Stimulated activated CD8-positive, alpha-beta memory T cell treated with anti-CD3 and anti-CD28 coated beads, Interleukin-4, amount 100 ng/mL, for 24 hours (primary cell): ENCODE results near the gene AGAP5.
A peak's percentile ranks its signal among the peaks of the same experiment; 100 is the strongest.

Experiments used
- DNase-seq: peaks from one replicate; pipeline ENCODE4 v3.0.0-alpha.2; 2020; ENCODE audit warnings: low read depth

Gene AGAP5

GRCh38 chr10:73653701-73654100 is 44.2 kb downstream of the AGAP5 start:
- DNase-seq, result no peak

GRCh38 chr10:73653195-73653594 is 44.7 kb downstream of the AGAP5 start:
- DNase-seq, result no peak

GRCh38 chr10:73650537-73651331 is 47.2 kb downstream of the AGAP5 start:
- no peak for DNase-seq

DNA sequence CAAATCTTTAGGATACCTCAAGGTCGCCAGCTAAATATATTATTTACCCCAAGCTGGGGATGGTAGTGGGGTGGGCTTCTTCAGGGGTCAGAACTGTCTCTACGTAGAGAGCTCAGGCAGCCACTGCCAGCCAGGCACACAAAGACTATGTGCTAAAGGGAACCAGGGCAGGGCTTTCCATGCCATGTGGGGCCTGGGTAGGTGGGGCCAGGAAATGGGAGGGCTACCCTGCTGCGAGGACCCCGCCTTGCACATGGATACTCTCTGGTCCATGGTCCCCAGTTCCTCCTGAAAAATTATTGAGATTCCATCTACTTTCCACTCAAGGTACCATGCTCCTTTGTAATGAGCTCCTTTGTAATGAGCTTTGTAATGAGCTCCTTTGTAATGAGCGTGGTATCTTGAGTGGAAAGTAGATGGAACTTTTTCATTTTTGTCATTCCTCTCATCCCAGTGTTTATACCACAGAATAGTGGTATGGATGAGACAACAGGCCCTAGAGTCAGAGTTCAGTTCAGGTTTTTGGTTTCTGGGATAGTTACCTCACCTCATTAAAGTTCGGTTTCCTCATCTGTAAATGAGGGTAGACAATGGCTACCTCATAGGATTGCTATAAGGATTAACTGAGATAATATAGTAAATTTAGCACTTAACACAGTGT is 47.9 kb downstream of the AGAP5 start:
- no peak for DNase-seq

GRCh38 chr10:73648975-73649829 is 48.7 kb downstream of the AGAP5 start:
- DNase-seq, result no peak

DNA sequence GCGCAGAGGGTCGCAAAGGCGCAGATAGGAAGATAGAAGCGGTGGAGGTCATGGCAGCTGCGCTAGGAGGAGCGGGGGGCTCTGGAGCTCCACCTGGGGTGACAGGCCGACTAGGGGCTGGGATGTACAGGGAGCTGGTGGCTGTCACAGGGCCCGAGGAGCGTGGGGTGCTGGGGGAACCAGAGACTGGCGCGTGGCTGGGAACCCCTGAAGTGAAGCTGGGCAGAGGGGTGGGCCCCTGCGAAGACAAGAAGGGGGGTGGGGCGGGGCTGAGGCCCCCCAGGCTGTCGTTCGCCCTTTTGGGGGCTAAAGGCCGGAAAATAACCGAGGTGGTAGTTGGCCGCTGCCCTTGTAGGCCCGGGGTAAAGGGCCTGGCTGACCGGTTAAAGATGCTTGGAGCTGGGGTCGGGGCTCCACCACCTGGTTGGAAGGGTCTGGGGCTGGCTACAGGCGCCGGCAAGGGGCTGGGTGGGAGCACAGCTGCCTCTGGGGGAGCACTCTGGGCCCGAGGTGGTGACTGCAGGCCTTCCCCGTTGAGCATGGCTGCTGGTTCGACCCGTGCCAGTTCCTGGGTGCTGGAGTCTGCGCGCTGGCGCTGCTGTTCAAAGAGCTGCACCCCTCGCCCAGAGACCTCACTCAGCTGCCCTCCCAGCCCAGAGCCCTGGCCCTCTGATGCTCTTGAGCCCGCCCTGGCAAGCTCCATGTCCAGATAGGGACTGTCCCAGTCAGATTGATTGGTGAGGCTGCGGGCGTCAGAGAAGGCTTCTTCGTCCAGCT is 49.8 kb downstream of the AGAP5 start:
- no peak for DNase-seq

GRCh38 chr10:73647211-73647874 is 50.6 kb downstream of the AGAP5 start:
- DNase-seq, result no peak

GRCh38 chr10:73646598-73647041 is 51.3 kb downstream of the AGAP5 start:
- DNase-seq, result no peak

DNA sequence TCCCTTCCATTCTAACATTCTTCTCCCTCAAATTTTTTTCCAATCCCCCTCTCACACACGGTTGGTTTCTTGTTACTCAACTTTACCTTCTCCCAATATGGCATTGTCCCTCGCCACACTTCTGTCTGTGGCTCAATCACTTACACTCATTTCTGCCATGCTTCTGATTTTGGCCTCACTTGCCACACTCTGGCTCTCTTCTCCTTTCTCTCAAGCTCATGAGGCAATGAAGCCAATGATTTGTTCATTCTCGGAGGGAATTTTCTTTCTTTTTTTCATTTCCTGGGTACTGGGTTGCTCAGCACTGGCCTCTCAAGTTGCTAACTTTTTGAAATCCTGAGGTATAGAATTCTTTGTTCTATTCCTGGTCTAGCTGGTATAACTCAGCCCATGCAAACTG is 52.7 kb downstream of the AGAP5 start:
- DNase-seq, result no peak

DNA sequence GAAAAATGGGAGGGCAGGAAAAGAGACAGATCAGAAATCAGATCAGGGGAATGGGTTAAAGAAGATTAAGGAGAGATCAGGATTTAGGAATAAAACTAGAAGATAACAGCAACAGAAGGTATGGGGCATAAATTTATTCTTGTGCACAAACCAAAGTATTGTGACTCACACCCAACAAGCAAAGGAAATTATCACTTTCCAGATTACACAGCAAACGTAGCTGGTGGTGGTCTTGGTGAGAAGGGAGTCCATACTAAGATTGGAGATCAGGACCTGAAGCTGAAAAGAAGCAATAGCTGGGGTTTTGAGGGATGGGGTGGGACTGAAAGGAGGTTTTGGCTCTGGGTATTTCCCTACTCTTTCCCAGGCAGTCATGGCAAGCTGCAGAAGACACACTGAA is 53.1 kb downstream of the AGAP5 start:
- DNase-seq, result no peak

DNA sequence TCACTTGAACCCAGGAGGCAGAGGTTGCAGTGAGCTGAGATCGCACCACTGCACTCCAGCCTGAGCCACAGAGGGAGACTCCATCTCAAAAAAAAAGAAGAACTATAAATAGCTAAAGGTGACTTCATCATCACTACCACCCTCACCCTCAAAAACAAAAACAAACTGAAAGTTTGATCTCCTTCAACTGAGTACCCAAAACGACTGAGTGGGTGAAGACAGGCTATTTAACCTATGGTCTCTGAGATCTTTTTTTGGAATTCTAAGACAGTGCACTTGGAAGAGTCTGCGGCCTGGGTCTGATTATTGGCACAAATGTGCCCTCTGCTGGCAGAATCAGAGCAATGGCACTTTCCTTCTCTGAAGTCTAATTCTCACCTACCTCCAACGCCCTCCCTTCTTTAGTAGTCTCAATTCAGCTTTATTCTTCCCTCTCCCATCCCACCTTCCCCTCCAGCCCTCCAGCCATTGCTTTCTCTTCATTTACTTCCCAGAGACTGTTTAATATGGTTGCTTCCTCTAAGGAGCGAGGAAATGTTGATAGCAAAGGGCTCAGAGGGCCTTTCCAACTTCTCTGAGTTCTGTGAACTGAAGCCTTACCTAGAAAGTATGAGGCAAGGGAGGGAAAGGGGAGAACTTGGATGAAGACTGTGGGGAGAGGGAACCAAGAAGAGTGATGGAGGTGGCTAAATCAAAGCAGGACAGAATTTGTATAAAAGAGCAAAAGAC is 53.7 kb downstream of the AGAP5 start:
- peak; percentile 13 for DNase-seq

DNA sequence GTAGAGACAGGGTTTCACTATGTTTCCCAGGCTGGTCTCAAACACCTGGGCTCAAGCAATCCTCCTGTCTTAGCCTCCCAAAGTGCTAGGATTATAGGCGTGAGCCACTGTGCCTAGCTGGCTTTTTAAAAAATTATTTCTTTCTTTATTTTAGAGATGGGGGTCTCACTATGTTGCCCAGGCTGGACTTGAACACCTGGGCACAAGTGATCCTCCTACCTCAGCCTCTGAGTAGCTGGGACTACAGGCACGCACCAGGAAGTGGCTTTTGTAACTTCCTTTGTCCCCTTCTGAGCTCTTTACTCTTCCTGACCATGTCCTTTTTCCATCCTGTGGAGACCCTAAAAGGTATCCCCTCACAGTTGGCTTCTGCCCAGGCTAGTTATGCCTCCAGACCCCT is 54.5 kb downstream of the AGAP5 start:
- DNase-seq, result no peak

DNA sequence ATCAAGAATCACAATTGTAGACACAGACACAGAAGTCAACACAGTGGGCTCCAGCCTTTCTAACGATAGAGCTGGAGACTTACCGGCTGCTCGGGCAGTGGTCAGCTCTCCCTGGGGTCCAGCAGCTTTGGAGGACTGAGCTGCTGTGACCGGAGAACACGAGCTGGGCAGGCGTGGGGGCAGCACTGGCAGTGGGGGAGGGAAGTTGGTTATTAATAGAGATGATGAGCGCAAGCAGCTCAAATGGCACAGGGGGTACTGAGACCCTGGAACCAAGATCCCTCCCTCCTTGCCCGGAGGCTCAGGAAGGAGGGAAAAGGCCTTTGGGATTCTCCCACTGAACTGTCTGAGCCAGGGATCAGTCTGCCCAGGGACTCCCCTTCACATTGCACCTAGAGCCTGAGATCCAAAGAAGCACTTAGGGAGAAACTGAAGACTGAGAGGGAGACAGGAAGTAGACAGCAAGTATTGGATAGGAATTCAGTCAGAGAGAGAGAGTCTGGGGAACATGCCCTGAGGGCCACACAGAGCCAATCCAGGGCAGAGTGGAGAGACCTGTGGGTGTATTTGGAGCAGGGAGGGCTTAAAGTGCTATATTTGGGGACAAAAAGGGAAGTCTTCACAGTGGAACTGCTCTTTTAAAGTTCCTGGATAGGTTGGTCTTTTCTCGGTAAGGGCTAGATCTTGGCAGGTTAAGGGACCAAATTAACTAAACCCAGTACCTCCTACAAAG is 56.4 kb downstream of the AGAP5 start, which contains the start of gene MYOZ1:
Gene MYOZ1 (minus strand): TSS at position 147 of the 733 bp plus-strand sequence. CDS start 1,457 bp downstream, outside the sequence.
- no peak for DNase-seq

DNA sequence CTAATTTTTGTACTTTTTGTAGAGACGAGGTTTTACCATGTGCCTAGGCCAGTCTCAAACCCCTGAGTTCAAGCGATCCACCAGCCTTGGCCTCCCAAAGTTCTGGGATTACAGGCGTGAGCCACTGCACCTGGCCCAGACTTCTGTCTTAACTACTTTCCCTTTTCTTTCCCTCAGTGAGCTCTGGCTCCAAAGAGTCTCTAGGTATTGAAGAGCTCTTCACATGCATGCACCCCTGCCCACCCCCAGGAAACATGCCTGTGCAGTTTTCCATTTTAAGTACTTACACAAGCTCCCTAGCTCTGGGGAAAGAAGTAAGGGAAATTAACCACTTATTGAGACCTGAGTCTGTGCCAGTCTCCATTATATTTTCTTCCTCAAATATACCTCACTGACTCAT is 58.6 kb downstream of the AGAP5 start:
- DNase-seq, result no peak

- DNase-seq, result no peak
These were observed 62.1 kb downstream of the AGAP5 start for GRCh38 chr10:73635781-73636180.

GRCh38 chr10:73634421-73634820 is 63.5 kb downstream of the AGAP5 start:
- no peak for DNase-seq

DNA sequence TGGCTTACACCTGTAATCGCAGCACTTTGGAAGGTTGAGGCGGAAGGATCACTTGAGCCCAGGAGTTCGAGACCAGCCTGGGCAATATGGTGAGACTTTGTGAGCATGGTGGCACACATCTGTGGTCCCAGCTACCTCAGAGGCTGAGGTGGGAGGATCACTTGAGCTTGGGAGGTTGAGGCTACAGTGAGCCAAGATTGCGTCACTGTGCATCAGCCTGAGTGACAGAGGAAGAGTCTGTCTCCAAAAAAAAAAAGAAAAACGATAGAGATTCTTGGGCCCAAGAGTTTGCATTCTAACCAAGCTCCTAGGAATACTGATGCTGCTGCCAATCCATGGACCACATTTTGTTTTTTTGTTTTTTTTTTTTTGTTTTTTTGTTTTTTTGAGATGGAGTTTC is 68.7 kb downstream of the AGAP5 start:
- no peak for DNase-seq

GRCh38 chr10:73628405-73628804 is 69.5 kb downstream of the AGAP5 start:
- no peak for DNase-seq

- DNase-seq, result no peak
These were observed 70.6 kb downstream of the AGAP5 start for GRCh38 chr10:73627300-73627699.
